ENCODE measurements around the gene RTN4RL2.

Gene RTN4RL2

DNA sequence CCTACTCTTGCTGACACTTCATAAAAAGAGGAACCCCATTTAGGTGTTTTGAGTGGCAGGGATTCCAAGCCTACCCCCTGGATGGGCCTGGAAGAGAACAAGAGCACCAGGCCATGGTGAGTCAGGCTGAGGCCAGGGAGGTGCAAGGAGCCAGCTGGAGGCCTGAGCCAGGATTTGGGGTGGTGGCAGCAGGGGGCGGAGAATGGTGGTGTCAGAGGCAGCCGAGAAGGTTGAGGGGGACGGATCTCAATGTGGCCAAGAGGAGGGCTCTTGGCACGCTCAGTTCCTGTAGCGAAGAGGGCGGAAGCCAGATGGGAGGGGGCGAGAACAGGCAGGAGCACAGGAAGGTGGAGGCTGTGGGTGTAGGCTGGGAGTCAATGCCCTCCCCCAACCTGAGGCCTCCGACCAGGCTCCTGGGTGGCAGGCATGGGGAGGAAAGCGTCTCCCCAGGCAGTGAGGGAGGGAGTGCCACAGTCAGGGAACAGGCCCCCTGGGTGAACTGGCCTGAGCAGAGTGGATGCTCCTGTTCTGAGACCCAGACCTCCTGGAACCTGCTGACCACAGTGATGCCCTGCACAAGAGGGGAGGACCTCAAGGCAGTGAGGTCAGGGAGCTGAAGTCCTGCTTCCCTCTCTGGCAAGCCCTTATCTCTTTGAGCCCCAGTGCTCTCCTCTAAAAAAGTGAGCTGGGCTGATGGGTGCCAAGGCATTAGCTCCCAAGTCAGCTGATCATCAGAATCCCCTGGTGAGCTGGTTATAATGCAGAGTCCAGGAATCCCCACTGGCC, 13.9 kb downstream of the RTN4RL2 start:
- Histone ChIP-seq H3K9me2 (ENCODE audit: low read depth, low read length) (no peaks in the 10 kb centered on the region), H3K4me1 (ENCODE audit: insufficient read depth, low read length, severe bottlenecking) (peaks cover 7% of the 10 kb centered on the region), H3K4me3 (ENCODE audit: low read depth, low read length, poor library complexity, severe bottlenecking) (no peak overlapping the region), H3K9me3 (ENCODE audit: low read length) (no peaks in the 10 kb centered on the region), H4K20me1 (ENCODE audit: insufficient read depth, low read length) (no peaks in the 10 kb centered on the region), H3K27me3 (ENCODE audit: insufficient read depth, low read length) (peaks cover 6% of the 10 kb centered on the region; the same call in 1 of the 2 replicates), H2AFZ (ENCODE audit: low read length) (no peak overlapping the region), H3F3A (ENCODE audit: insufficient read depth, low read length) (no peaks in the 10 kb centered on the region), H3K27ac (ENCODE audit: low read depth, low read length, poor library complexity, severe bottlenecking) (no peak overlapping the region), H3K9ac (ENCODE audit: low read length) (no peak overlapping the region), H3K79me2 (ENCODE audit: insufficient read depth, low read length) (no peaks in the 10 kb centered on the region), H3K4me2 (ENCODE audit: low read length) (no peak overlapping the region), H3K36me3 (ENCODE audit: insufficient read depth, low read length) (no peaks in the 10 kb centered on the region)
- no peak for TF ChIP-seq EZH2 (IDR thresholded peaks at IDR 0.05; ENCODE audit: borderline replicate concordance, low read length)
- TF ChIP-seq, protein P1, sequence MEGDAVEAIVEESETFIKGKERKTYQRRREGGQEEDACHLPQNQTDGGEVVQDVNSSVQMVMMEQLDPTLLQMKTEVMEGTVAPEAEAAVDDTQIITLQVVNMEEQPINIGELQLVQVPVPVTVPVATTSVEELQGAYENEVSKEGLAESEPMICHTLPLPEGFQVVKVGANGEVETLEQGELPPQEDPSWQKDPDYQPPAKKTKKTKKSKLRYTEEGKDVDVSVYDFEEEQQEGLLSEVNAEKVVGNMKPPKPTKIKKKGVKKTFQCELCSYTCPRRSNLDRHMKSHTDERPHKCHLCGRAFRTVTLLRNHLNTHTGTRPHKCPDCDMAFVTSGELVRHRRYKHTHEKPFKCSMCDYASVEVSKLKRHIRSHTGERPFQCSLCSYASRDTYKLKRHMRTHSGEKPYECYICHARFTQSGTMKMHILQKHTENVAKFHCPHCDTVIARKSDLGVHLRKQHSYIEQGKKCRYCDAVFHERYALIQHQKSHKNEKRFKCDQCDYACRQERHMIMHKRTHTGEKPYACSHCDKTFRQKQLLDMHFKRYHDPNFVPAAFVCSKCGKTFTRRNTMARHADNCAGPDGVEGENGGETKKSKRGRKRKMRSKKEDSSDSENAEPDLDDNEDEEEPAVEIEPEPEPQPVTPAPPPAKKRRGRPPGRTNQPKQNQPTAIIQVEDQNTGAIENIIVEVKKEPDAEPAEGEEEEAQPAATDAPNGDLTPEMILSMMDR (IDR thresholded peaks at IDR 0.05; ENCODE audit: low read length) = no peak

DNA sequence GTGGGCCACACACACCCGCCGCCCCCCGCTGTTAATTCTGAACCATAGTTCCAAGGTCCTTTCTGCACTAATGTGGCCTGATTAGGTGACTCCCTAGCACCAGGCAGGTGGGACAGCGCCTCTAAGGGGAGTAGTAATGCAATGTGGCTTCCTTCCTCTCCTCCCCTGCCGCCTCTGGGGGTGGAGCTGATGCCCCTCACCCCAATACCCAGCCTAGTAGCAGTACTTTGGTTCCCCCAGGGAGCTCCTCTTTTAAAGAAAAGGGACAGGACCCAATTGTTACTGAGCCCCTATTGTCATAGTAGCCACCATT, 14.4 kb downstream of the RTN4RL2 start:
- Histone ChIP-seq H3K27ac (ENCODE audit: low read depth, low read length, poor library complexity, severe bottlenecking) (no peak overlapping the region), H3K4me2 (ENCODE audit: low read length) (no peak overlapping the region)

GRCh38 chr11:57475191-57475590, 14.9 kb downstream of the RTN4RL2 start:
- no peak overlapping the region for H3K9ac ChIP-seq (ENCODE audit: low read length)
- H3K27ac ChIP-seq (ENCODE audit: low read depth, low read length, poor library complexity, severe bottlenecking) = no peak overlapping the region
- H3K4me2 ChIP-seq (ENCODE audit: low read length) = no peak overlapping the region
- H3K4me1 ChIP-seq (ENCODE audit: insufficient read depth, low read length, severe bottlenecking) = peaks cover 7% of the 10 kb centered on the region
- H3F3A ChIP-seq (ENCODE audit: insufficient read depth, low read length) = no peaks in the 10 kb centered on the region
- TF ChIP-seq EZH2 (IDR thresholded peaks at IDR 0.05; ENCODE audit: borderline replicate concordance, low read length) = no peak
- TF ChIP-seq, protein P1 (IDR thresholded peaks at IDR 0.05; ENCODE audit: low read length) = no peak
- H3K27me3 ChIP-seq (ENCODE audit: insufficient read depth, low read length) = peaks cover 6% of the 10 kb centered on the region; the same call in 1 of the 2 replicates
- no peak overlapping the region for H2AFZ ChIP-seq (ENCODE audit: low read length)
- no peaks in the 10 kb centered on the region for H3K36me3 ChIP-seq (ENCODE audit: insufficient read depth, low read length)
- H3K9me2 ChIP-seq (ENCODE audit: low read depth, low read length) = no peaks in the 10 kb centered on the region
- H3K4me3 ChIP-seq (ENCODE audit: low read depth, low read length, poor library complexity, severe bottlenecking) = no peak overlapping the region
- H3K79me2 ChIP-seq (ENCODE audit: insufficient read depth, low read length) = no peaks in the 10 kb centered on the region
- no peaks in the 10 kb centered on the region for H4K20me1 ChIP-seq (ENCODE audit: insufficient read depth, low read length)
- H3K9me3 ChIP-seq (ENCODE audit: low read length) = no peaks in the 10 kb centered on the region

More for the DNA sequence above, 14.4 kb downstream of the RTN4RL2 start:
- no peaks in the 10 kb centered on the region for H3F3A ChIP-seq (ENCODE audit: insufficient read depth, low read length)
- H3K27me3 ChIP-seq (ENCODE audit: insufficient read depth, low read length) = peaks cover 6% of the 10 kb centered on the region; the same call in 1 of the 2 replicates
- H3K9me3 ChIP-seq (ENCODE audit: low read length) = no peaks in the 10 kb centered on the region
- H3K79me2 ChIP-seq (ENCODE audit: insufficient read depth, low read length) = no peaks in the 10 kb centered on the region
- TF ChIP-seq, protein P1 (IDR thresholded peaks at IDR 0.05; ENCODE audit: low read length) = no peak
- TF ChIP-seq EZH2 (IDR thresholded peaks at IDR 0.05; ENCODE audit: borderline replicate concordance, low read length) = no peak
- H2AFZ ChIP-seq (ENCODE audit: low read length) = no peak overlapping the region
- no peaks in the 10 kb centered on the region for H3K36me3 ChIP-seq (ENCODE audit: insufficient read depth, low read length)
- H4K20me1 ChIP-seq (ENCODE audit: insufficient read depth, low read length) = no peaks in the 10 kb centered on the region
- H3K9me2 ChIP-seq (ENCODE audit: low read depth, low read length) = no peaks in the 10 kb centered on the region
- H3K4me3 ChIP-seq (ENCODE audit: low read depth, low read length, poor library complexity, severe bottlenecking) = no peak overlapping the region
- H3K9ac ChIP-seq (ENCODE audit: low read length) = no peak overlapping the region
- H3K4me1 ChIP-seq (ENCODE audit: insufficient read depth, low read length, severe bottlenecking) = peaks cover 7% of the 10 kb centered on the region
